ENCODE data around the gene CDC20B. TPM values are rescaled to one million over a fixed set of nuclear protein-coding genes. Genes with fewer than 3 reads are reported as not detected.
A peak's percentile ranks its signal among the peaks of the same experiment; 100 is the strongest.

Gene CDC20B
- total RNA-seq, 3 donors from 2014 or later (not counting 1 experiment from before 2014, with no cell fraction given), result not detected

DNA sequence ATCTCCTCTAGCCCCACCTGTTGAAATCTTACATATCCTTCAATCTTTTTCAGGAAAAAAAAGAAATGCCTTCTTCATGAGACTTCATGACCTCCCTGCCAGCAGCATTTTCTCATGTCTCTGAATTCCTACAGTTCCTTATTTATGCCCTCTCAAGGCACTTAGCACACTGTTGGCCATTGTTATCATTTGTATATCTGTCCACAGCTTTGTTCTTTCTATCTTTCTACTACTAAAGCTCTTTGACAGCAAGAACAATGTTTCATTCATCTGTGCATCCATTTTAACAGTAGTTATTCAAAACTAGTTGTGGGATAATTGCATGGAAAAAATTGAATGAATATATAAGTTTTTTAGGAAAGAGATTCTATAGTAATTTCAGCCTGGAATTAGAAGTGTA lies 91.4 kb downstream of the CDC20B start:
- no peaks in the 10 kb centered on the region for H3K27me3 Mint-ChIP-seq (ENCODE audit: low read depth in 2 of 2)
- no peaks in the 10 kb centered on the region for H3K27me3 ChIP-seq (ENCODE audit: control insufficient read depth, insufficient read depth, low read length)
- ATAC-seq, result no peak
- H3K27ac ChIP-seq (ENCODE audit: low read length), result no peak overlapping the region
- H3K9me3 Mint-ChIP-seq, result peaks cover 2 to 3% of the 10 kb centered on the region in 2 donors
- no peak overlapping the region for H3K27ac Mint-ChIP-seq
- intact Hi-C loops (cut with micrococcal nuclease), result no loop called here
- TF ChIP-seq, protein P1, sequence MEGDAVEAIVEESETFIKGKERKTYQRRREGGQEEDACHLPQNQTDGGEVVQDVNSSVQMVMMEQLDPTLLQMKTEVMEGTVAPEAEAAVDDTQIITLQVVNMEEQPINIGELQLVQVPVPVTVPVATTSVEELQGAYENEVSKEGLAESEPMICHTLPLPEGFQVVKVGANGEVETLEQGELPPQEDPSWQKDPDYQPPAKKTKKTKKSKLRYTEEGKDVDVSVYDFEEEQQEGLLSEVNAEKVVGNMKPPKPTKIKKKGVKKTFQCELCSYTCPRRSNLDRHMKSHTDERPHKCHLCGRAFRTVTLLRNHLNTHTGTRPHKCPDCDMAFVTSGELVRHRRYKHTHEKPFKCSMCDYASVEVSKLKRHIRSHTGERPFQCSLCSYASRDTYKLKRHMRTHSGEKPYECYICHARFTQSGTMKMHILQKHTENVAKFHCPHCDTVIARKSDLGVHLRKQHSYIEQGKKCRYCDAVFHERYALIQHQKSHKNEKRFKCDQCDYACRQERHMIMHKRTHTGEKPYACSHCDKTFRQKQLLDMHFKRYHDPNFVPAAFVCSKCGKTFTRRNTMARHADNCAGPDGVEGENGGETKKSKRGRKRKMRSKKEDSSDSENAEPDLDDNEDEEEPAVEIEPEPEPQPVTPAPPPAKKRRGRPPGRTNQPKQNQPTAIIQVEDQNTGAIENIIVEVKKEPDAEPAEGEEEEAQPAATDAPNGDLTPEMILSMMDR (IDR thresholded peaks at IDR 0.05), result no peak
- H3K4me3 Mint-ChIP-seq, result no peak overlapping the region
- peaks cover 10% of the 10 kb centered on the region for H3K36me3 Mint-ChIP-seq
- peaks cover 11% of the 10 kb centered on the region in 2 donors for H3K4me1 Mint-ChIP-seq
- no peak overlapping the region for H3K4me3 ChIP-seq (ENCODE audit: low read length)
- DNase-seq, result no peak
- peaks cover 5% of the 10 kb centered on the region for H3K9me3 ChIP-seq (ENCODE audit: control insufficient read depth, insufficient read depth, low read length)
- no peaks in the 10 kb centered on the region for H3K4me1 ChIP-seq (ENCODE audit: control insufficient read depth, insufficient read depth, low read length)
- H3K36me3 ChIP-seq (ENCODE audit: control insufficient read depth, insufficient read depth, low read length), result no peaks in the 10 kb centered on the region

DNA sequence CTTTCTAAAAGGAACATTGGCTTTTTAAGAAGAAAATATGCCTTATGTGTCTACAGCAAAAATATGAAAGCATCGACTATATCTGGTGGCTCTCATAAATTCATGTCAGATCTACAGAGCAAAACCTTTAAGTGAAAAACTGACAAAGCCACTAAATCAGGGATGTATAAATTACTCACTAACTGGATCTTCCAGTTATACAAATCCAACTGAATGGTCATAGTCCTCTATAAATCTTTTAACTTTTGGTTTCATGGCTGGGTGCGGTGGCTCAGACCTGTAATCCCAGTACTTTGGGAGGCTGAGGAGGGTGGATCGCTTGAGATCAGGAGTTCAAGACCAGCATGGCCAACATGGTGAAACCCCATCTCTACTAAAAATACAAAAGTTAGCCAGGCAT lies 99.8 kb downstream of the CDC20B start:
- peaks cover 31% of the 10 kb centered on the region for H3K4me1 ChIP-seq (ENCODE audit: control insufficient read depth, insufficient read depth, low read length)
- H3K27me3 ChIP-seq (ENCODE audit: control insufficient read depth, insufficient read depth, low read length), result no peaks in the 10 kb centered on the region
- no peak overlapping the region for H3K4me3 ChIP-seq (ENCODE audit: low read length)
- peak overlapping the region; percentile 83 for H3K4me3 Mint-ChIP-seq
- DNase-seq (no peak), ATAC-seq (no peak)
- H3K4me1 Mint-ChIP-seq, result peaks cover 47 to 48% of the 10 kb centered on the region in 2 donors
- TF ChIP-seq, protein P1 (IDR thresholded peaks at IDR 0.05), result no peak
- no peaks in the 10 kb centered on the region for H3K36me3 ChIP-seq (ENCODE audit: control insufficient read depth, insufficient read depth, low read length)
- peak overlapping the region; percentile 79 to 98 for H3K27ac Mint-ChIP-seq
- intact Hi-C loops (cut with micrococcal nuclease), result loop anchor here (2.0 kb wide), 1 partner anchor 36 kb away; no protein-coding TSS in a partner anchor
- WGBS (ENCODE audit: insufficient coverage), result 82% methylated on average over 2 of the region's 3 CpGs
- peak overlapping the region; percentile 72 for H3K27ac ChIP-seq (ENCODE audit: low read length)
- H3K27me3 Mint-ChIP-seq (ENCODE audit: low read depth in 2 of 2), result no peaks in the 10 kb centered on the region
- H3K9me3 ChIP-seq (ENCODE audit: control insufficient read depth, insufficient read depth, low read length), result no peaks in the 10 kb centered on the region
- no peaks in the 10 kb centered on the region for H3K36me3 Mint-ChIP-seq
- H3K9me3 Mint-ChIP-seq, result no peaks in the 10 kb centered on the region

DNA sequence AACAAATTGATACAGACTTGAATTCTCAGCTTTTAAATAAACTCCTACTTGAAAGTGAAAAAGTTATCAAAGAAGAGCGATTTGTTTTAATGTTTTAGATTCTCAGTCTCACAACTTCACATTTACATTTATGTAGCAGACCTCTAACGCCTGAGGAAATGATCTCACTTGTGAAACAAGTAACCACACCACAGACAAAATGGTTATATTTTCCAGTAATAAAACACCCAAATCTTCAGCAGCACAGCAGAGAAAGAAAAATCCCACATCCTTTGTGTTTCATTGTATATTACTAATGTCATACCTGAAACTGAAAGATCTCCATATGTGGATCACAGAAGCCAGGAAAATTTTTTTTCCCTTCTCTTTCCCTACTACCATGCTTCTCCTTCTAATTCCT lies 100.3 kb downstream of the CDC20B start:
- Histone ChIP-seq H3K27ac (ENCODE audit: low read length) (peak overlapping the region; percentile 72), H3K27me3 (ENCODE audit: control insufficient read depth, insufficient read depth, low read length) (no peaks in the 10 kb centered on the region), H3K9me3 (ENCODE audit: control insufficient read depth, insufficient read depth, low read length) (no peaks in the 10 kb centered on the region), H3K36me3 (ENCODE audit: control insufficient read depth, insufficient read depth, low read length) (no peaks in the 10 kb centered on the region), H3K4me1 (ENCODE audit: control insufficient read depth, insufficient read depth, low read length) (peaks cover 31% of the 10 kb centered on the region), H3K4me3 (ENCODE audit: low read length) (no peak overlapping the region)
- 0% methylated on average over 1 of the region's 2 CpGs for WGBS (ENCODE audit: insufficient coverage)
- H3K4me3 Mint-ChIP-seq, result peak overlapping the region; percentile 83
- no peaks in the 10 kb centered on the region for H3K27me3 Mint-ChIP-seq (ENCODE audit: low read depth in 2 of 2)
- H3K4me1 Mint-ChIP-seq, result peaks cover 47 to 48% of the 10 kb centered on the region in 2 donors
- TF ChIP-seq, protein P1 (IDR thresholded peaks at IDR 0.05), result no peak
- ATAC-seq, result peak; percentile 81 to 92 (median 90)
- intact Hi-C loops (cut with micrococcal nuclease), result loop anchor here (1.0 to 2.0 kb wide), 3 partner anchors 10 to 36 kb away; no protein-coding TSS in a partner anchor
- peak overlapping the region; percentile 79 to 98 for H3K27ac Mint-ChIP-seq
- peak in 1 of 2 donors; percentile 65 for DNase-seq
- no peaks in the 10 kb centered on the region for H3K36me3 Mint-ChIP-seq
- H3K9me3 Mint-ChIP-seq, result no peaks in the 10 kb centered on the region

DNA sequence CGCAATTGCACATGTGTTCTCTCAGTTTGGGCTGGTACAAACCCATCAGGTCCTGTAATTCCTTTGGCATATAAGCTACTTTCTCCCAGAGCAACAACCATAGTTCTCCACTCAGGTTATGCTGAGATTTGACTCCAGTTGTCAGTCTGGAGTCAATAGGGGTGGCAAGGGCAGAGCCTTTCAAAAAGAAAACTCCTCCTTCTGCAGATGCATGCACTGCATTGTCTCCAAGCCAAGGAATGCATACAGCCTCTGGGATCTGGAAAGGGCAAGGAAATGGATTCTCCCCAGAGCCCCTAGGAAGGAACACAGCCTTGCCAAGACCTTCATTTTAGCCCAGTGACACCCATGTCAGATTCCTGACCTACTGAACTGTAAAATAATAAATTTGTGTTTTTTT lies 101.6 kb downstream of the CDC20B start:
- H3K27ac Mint-ChIP-seq, result peak overlapping the region; percentile 3 to 10
- peaks cover 31% of the 10 kb centered on the region for H3K4me1 ChIP-seq (ENCODE audit: control insufficient read depth, insufficient read depth, low read length)
- H3K27me3 Mint-ChIP-seq (ENCODE audit: low read depth in 2 of 2), result no peaks in the 10 kb centered on the region
- no peaks in the 10 kb centered on the region for H3K36me3 Mint-ChIP-seq
- H3K4me3 ChIP-seq (ENCODE audit: low read length), result no peak overlapping the region
- TF ChIP-seq, protein P1 (IDR thresholded peaks at IDR 0.05), result no peak
- H3K9me3 Mint-ChIP-seq, result no peaks in the 10 kb centered on the region
- intact Hi-C loops (cut with micrococcal nuclease), result no loop called here
- no peak overlapping the region for H3K27ac ChIP-seq (ENCODE audit: low read length)
- H3K36me3 ChIP-seq (ENCODE audit: control insufficient read depth, insufficient read depth, low read length), result no peaks in the 10 kb centered on the region
- H3K4me1 Mint-ChIP-seq, result peaks cover 59 to 60% of the 10 kb centered on the region in 2 donors
- ATAC-seq (no peak), DNase-seq (no peak)
- H3K9me3 ChIP-seq (ENCODE audit: control insufficient read depth, insufficient read depth, low read length), result no peaks in the 10 kb centered on the region
- H3K4me3 Mint-ChIP-seq, result no peak overlapping the region
- H3K27me3 ChIP-seq (ENCODE audit: control insufficient read depth, insufficient read depth, low read length), result no peaks in the 10 kb centered on the region
- WGBS (ENCODE audit: insufficient coverage), result 94% methylated on average over 1 of the region's 1 CpG

Data from natural killer cell (primary cell).